K562 (cell line): Measurements from ENCODE around the gene CCDC178. TPM values are rescaled to one million over a fixed set of nuclear protein-coding genes. Genes with fewer than 3 reads are reported as not detected.

ENCODE experiments used
- KLF6 ChIP-seq: fragments of 250-450 bp; sonication (Bioruptor Pico); IDR thresholded peaks from 2 replicates; pipeline ENCODE4 v1.4.0; 2020; ENCODE audit warnings: mild to moderate bottlenecking, moderate library complexity, borderline replicate concordance
- MTA3 ChIP-seq: fragments of 450-650 bp; formaldehyde crosslinking; IDR thresholded peaks from 2 replicates; pipeline ENCODE4 v1.6.1; 2017; ENCODE audit warnings: mild to moderate bottlenecking, borderline replicate concordance
- MYNN ChIP-seq, 2 experiments: sonication (generic); formaldehyde crosslinking in 1 of 2; IDR thresholded peaks; 2 replicates each; pipeline versions ENCODE4 v1.5.0 to v1.6.1; 2016 to 2020; ENCODE audit warnings: antibody characterized with exemption in 1 of 2, missing genetic modification reagents in 1 of 2
- ZNF318 ChIP-seq, 2 experiments: fragments of 450-650 bp; IDR thresholded peaks; 2 replicates each; pipeline ENCODE4 v1.6.1; 2016; ENCODE audit warnings: mild to moderate bottlenecking in 2 of 2, borderline replicate concordance in 1 of 2, low read depth in 1 of 2, moderate library complexity in 1 of 2
- ZNF512 ChIP-seq: IDR thresholded peaks from 2 replicates; pipeline ENCODE4 v1.6.1; 2016; ENCODE audit warnings: missing genetic modification characterization, missing compliant biosample characterization
- polyA plus RNA-seq, 8 experiments: library from polyadenylated mRNA; depleted of rRNA in 4 of 8; stranded (reverse) in 5 of 8; unstranded in 3 of 8; fragments of >200 nt; fragmentation: Nextera tagmentation in 2 of 8; fragmentation: Illumina TruSeq in 1 of 8; extraction: Ambion mirVana in 2 of 8; extraction: Trizol in 1 of 8; gene quantifications; 2 replicates each; pipeline versions ENCODE4 v1.2.1 to v1.2.3, GENCODE V29; 2011 to 2014; ENCODE audit warnings: inconsistent platforms in 1 of 8, missing spikeins in 1 of 8
- total RNA-seq, 7 experiments: library from RNA; depleted of rRNA in 6 of 7; stranded (reverse); fragments of >200 nt in 6 of 7; fragmentation: Illumina TruSeq in 2 of 7; extraction: Trizol in 2 of 7; gene quantifications; 2 replicates each; pipeline versions ENCODE4 v1.2.1 to v1.2.3, GENCODE V29; 2011 to 2021; ENCODE audit warnings: low replicate concordance in 1 of 7

The CCDC178 gene
- total and polyA plus RNA-seq, 9 of the 15 experiments (the other 6 are each of a cell fraction or from before 2014, with no cell fraction given) = 0.12 to 0.47 (median 0.15) TPM; not detected in 6

- TF ChIP-seq ZNF318 (IDR thresholded peaks at IDR 0.05; ENCODE audit: borderline replicate concordance in 1 of 2, low read depth in 1 of 2) = no peak
- no peak for TF ChIP-seq MTA3
- no peak for TF ChIP-seq KLF6 (CRISPR knock-in tag)
- no peak for TF ChIP-seq MYNN (IDR thresholded peaks at IDR 0.05)
- TF ChIP-seq MYNN (CRISPR knock-in tag; IDR thresholded peaks at IDR 0.05) = no peak
- TF ChIP-seq ZNF512 (tag) = no peak
- TF ChIP-seq, all 486 proteins: peak for 0
These were observed 19.1 kb upstream of the CCDC178 start (continued) for GRCh38 chr18:33459612-33460011.
